ENCODE data around the gene NECTIN1. TPM values are rescaled to one million over a fixed set of nuclear protein-coding genes. Genes with fewer than 3 reads are reported as not detected.

Gene NECTIN1
- total and polyA plus RNA-seq, 7 donors: 0.42 to 3.5 (median 1.7) TPM

- WGBS, 3 donors: 74 to 83% (median 82%) methylated on average over 1 of the region's 1 CpG
- intact Hi-C loops (cut with DNase I): no loop called here
Observed at GRCh38 chr11:119593346-119593745, 135.7 kb downstream of the NECTIN1 start.

GRCh38 chr11:119592642-119593041 lies 136.4 kb downstream of the NECTIN1 start:
- DNase-seq (peak; percentile 56 to 71), ATAC-seq (no peak)
- Histone ChIP-seq H3K27me3 (ENCODE audit: insufficient read depth in 3 of 3, low read length in 2 of 3) (peaks cover 0 to 5% (median 0%) of the 10 kb centered on the region in 3 donors), H3K36me3 (ENCODE audit: insufficient read depth in 1 of 2, low read depth in 1 of 2) (no peaks in the 10 kb centered on the region), H3K4me1 (no peaks in the 10 kb centered on the region), H3K4me3 (no peak overlapping the region), H3K9me3 (no peaks in the 10 kb centered on the region), H3K27ac (no peak overlapping the region)
- no peak for TF ChIP-seq CTCF (IDR thresholded peaks at IDR 0.05)
- intact Hi-C loops (cut with DNase I): no loop called here
- WGBS, 3 donors: 22 to 38% (median 22%) methylated on average over 5 of the region's 5 CpGs

More at GRCh38 chr11:119593346-119593745, 135.7 kb downstream of the NECTIN1 start:
- no peaks in the 10 kb centered on the region for H3K36me3 ChIP-seq (ENCODE audit: insufficient read depth in 1 of 2, low read depth in 1 of 2)
- no peaks in the 10 kb centered on the region for H3K9me3 ChIP-seq
- no peak overlapping the region for H3K27ac ChIP-seq
- ATAC-seq (no peak), DNase-seq (no peak)
- TF ChIP-seq CTCF (IDR thresholded peaks at IDR 0.05): no peak
- no peak overlapping the region for H3K4me3 ChIP-seq
- H3K27me3 ChIP-seq (ENCODE audit: insufficient read depth in 3 of 3, low read length in 2 of 3): peaks cover 0 to 5% (median 0%) of the 10 kb centered on the region in 3 donors
- H3K4me1 ChIP-seq: no peaks in the 10 kb centered on the region

DNA sequence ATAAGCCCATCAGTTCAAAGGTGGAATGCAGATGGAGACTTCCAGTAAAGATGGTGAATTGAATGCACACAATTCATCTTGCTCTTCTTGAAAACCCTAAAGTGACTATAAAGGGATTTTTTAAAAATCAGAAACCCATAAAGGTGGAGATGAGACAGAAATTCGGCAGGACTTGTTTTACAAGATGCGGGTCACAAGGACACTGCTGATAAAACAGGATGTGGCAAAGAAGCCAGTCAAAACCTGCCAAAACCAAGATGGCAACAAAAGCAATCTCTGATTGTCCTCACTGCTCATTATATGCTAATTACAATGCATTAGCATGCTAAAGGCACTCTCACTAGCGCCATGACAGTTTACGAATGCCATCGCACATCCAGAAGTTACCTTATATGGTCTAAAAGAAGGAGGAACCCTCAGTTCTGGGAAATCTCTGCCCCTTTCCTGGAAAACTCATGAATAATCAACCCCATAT lies 137.1 kb downstream of the NECTIN1 start:
- no peaks in the 10 kb centered on the region for H3K9me3 ChIP-seq
- no peak overlapping the region for H3K4me3 ChIP-seq
- H3K36me3 ChIP-seq (ENCODE audit: insufficient read depth in 1 of 2, low read depth in 1 of 2): no peaks in the 10 kb centered on the region
- TF ChIP-seq CTCF (IDR thresholded peaks at IDR 0.05): no peak
- ATAC-seq (no peak), DNase-seq (no peak)
- 78 to 88% (median 82%) methylated on average over 5 of the region's 5 CpGs for WGBS, 3 donors
- peaks cover 0 to 9% (median 0%) of the 10 kb centered on the region in 3 donors for H3K27me3 ChIP-seq (ENCODE audit: insufficient read depth in 3 of 3, low read length in 2 of 3)
- no peak overlapping the region for H3K27ac ChIP-seq
- intact Hi-C loops (cut with DNase I): no loop called here
- no peaks in the 10 kb centered on the region for H3K4me1 ChIP-seq

DNA sequence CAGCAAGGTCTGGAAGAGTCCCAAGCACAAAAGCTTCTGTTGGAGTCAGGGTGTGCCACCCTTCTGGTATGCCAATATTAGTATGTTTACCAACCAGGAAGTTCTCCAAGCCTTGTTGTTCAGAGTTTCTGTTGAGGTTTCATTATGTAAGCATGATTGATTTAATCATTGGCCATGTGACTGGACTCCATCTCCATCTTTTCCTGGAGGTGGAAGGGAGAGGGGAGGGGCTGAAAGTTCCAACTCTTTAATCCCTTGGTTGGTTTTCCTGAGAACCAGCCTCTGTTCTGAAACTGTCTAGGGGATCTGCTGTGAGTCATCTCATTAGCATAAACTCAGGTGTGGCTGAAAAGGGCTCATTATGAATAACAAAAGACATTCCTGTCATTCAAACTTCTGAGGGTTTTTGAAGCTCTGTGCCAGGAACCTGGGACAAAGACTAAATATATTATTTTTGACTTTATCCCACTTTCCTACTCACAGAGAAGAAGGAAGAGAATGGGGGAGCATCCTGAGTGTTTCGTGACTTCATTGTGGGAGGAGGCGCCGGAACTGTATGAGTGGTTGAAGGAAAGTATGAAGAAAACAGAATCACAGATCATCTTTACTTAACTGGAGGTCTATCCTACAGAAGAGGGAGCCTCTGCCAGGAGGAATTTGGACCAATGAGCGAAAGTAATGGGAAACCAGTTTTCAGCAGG lies 138.2 kb downstream of the NECTIN1 start:
- no peak overlapping the region for H3K27ac ChIP-seq
- intact Hi-C loops (cut with DNase I): no loop called here
- H3K4me1 ChIP-seq: no peaks in the 10 kb centered on the region
- ATAC-seq: no peak
- peaks cover 0 to 20% (median 0%) of the 10 kb centered on the region in 3 donors for H3K27me3 ChIP-seq (ENCODE audit: insufficient read depth in 3 of 3, low read length in 2 of 3)
- DNase-seq: no peak
- H3K36me3 ChIP-seq (ENCODE audit: insufficient read depth in 1 of 2, low read depth in 1 of 2): no peaks in the 10 kb centered on the region
- WGBS, 3 donors: 89 to 95% (median 94%) methylated on average over 4 of the region's 4 CpGs
- no peaks in the 10 kb centered on the region for H3K9me3 ChIP-seq
- no peak for TF ChIP-seq CTCF (IDR thresholded peaks at IDR 0.05)
- H3K4me3 ChIP-seq: no peak overlapping the region

DNA sequence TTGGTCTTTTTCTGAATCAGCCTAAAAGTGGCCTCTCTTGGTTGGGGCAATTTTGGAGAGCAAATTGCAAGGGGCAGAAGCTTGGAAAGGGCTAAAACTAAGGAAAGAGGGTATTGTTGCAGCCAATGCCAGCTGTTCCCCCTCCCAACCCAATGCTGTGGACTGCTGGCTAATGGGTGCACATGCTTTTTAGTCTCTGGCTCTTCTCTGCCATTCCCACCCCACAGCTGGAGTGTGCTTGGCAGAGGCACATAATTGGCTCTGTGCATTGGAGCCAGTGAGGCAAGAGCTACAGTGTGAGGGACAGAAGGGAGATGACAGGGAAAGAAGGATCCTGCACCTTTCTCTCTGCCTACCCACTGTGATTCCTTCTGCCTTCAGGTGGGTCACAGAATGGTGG lies 140.0 kb downstream of the NECTIN1 start:
- ATAC-seq: no peak
- peaks cover 6% of the 10 kb centered on the region for H3K4me1 ChIP-seq
- no peak for TF ChIP-seq CTCF (IDR thresholded peaks at IDR 0.05)
- no peak overlapping the region for H3K4me3 ChIP-seq
- H3K9me3 ChIP-seq: no peaks in the 10 kb centered on the region
- H3K27ac ChIP-seq: no peak overlapping the region
- H3K27me3 ChIP-seq (ENCODE audit: insufficient read depth in 3 of 3, low read length in 2 of 3): peaks cover 0 to 38% (median 6%) of the 10 kb centered on the region in 3 donors
- no peak for DNase-seq
- intact Hi-C loops (cut with DNase I): no loop called here
- no peaks in the 10 kb centered on the region for H3K36me3 ChIP-seq (ENCODE audit: insufficient read depth in 1 of 2, low read depth in 1 of 2)

Measured in psoas muscle (tissue), 8 donors.